PFSK-1 (cell line): ENCODE data around the gene SPTB.

Experiments
- FOXP2 ChIP-seq: optimal IDR thresholded peaks from 2 replicates; pipeline ENCODE3; 2011; ENCODE audit warnings: borderline replicate concordance, control low read depth, inconsistent platforms; ENCODE audit not compliant: insufficient read depth; ENCODE audit errors: extremely low read length, extremely low read depth
- POLR2AphosphoS5 ChIP-seq: IDR thresholded peaks from 2 replicates; pipeline ENCODE4 v1.6.1; 2012; ENCODE audit warnings: low read depth, mild to moderate bottlenecking, control low read depth, low read length, moderate library complexity
- SIN3A ChIP-seq: IDR thresholded peaks from 2 replicates; pipeline ENCODE4 v1.6.1; 2012; ENCODE audit warnings: mild to moderate bottlenecking, low read length, moderate library complexity, borderline replicate concordance; ENCODE audit not compliant: insufficient read depth
- TAF1 ChIP-seq: IDR thresholded peaks from 2 replicates; pipeline ENCODE4 v1.6.1; 2012; ENCODE audit warnings: low read length, control low read depth, borderline replicate concordance; ENCODE audit not compliant: insufficient read depth
- TF ChIP-seq, protein P1 (sequence below), 2 experiments: IDR thresholded peaks; 2 replicates each; pipeline versions ENCODE4 v1.6.1 to v1.8.0; 2011 to 2012; ENCODE audit warnings: low read depth in 2 of 2, low read length in 2 of 2, control low read depth in 1 of 2, inconsistent platforms in 1 of 2, mild to moderate bottlenecking in 1 of 2, moderate library complexity in 1 of 2; ENCODE audit not compliant: insufficient read depth in 1 of 2

SPTB gene

DNA sequence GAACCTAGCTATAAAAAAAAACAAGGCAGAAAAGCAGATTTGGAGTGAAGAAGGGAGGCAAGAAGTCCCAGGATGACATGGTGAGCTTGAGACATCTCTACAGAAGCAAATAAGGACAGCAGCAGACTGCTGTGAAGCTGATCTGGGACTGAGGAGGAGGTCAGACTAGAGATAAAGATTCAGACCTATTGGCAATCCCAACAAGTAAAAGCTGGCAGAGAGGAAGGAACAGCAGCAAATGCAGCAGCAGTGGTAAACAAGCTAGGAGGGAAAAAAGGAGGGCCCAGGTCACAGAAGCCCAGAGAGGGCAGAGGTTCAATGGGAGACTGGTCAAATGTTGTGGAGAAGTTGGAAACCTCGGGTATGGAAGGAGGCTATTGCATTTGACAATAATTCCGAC is 11.3 kb downstream of the SPTB start:
- TF ChIP-seq FOXP2: no peak
- no peak for TF ChIP-seq POLR2AphosphoS5
- TF ChIP-seq, protein P1, sequence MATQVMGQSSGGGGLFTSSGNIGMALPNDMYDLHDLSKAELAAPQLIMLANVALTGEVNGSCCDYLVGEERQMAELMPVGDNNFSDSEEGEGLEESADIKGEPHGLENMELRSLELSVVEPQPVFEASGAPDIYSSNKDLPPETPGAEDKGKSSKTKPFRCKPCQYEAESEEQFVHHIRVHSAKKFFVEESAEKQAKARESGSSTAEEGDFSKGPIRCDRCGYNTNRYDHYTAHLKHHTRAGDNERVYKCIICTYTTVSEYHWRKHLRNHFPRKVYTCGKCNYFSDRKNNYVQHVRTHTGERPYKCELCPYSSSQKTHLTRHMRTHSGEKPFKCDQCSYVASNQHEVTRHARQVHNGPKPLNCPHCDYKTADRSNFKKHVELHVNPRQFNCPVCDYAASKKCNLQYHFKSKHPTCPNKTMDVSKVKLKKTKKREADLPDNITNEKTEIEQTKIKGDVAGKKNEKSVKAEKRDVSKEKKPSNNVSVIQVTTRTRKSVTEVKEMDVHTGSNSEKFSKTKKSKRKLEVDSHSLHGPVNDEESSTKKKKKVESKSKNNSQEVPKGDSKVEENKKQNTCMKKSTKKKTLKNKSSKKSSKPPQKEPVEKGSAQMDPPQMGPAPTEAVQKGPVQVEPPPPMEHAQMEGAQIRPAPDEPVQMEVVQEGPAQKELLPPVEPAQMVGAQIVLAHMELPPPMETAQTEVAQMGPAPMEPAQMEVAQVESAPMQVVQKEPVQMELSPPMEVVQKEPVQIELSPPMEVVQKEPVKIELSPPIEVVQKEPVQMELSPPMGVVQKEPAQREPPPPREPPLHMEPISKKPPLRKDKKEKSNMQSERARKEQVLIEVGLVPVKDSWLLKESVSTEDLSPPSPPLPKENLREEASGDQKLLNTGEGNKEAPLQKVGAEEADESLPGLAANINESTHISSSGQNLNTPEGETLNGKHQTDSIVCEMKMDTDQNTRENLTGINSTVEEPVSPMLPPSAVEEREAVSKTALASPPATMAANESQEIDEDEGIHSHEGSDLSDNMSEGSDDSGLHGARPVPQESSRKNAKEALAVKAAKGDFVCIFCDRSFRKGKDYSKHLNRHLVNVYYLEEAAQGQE (IDR thresholded peaks at IDR 0.05; ENCODE audit: insufficient read depth in 1 of 2, low read depth in 2 of 2, low read length in 2 of 2): no peak
- TF ChIP-seq TAF1: no peak
- TF ChIP-seq SIN3A: no peak

DNA sequence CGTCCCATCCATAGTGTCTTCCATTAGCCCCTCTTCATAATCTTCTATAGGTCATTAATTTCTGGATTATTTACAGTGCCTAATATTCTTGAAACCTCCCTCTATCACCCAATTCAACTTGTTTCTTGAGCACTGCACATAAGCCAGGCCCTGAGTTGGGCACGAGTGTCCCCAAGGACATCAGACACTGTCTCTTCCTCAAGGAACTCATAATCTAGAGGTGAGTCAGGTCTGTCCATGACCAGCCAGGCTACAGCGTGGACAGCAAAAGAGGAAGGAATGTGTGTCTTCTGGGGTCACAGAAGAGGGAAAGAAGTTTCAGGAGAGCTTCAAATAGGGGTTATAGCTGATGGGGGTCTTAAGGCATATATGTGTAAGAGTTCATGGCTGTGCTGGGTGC is 12.5 kb downstream of the SPTB start:
- TF ChIP-seq TAF1 (no peak), SIN3A (no peak), FOXP2 (no peak), POLR2AphosphoS5 (no peak)
- TF ChIP-seq, protein P1 (IDR thresholded peaks at IDR 0.05; ENCODE audit: insufficient read depth in 1 of 2, low read depth in 2 of 2, low read length in 2 of 2): no peak

DNA sequence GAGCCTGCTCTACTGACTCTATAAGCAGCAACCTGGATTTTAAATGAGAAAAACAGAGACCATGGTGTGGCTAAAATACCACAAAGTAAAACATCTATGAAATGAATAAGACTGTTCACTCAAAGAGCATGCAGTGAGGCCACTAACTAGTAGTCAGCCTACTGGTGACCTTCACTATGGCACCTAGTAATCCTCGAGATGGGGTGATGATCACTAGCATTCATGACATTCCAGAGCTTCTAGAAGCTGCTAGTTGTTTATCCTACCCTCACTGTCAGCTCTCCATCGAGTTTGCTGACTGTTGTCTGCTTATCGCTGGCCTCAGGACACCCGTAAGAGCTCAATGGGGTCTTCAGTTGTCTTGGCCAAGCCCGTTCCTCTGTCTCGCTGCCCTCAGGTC is 13.7 kb downstream of the SPTB start:
- TF ChIP-seq SIN3A (no peak), FOXP2 (no peak), TAF1 (no peak), POLR2AphosphoS5 (no peak)
- TF ChIP-seq, protein P1 (IDR thresholded peaks at IDR 0.05; ENCODE audit: insufficient read depth in 1 of 2, low read depth in 2 of 2, low read length in 2 of 2): no peak

DNA sequence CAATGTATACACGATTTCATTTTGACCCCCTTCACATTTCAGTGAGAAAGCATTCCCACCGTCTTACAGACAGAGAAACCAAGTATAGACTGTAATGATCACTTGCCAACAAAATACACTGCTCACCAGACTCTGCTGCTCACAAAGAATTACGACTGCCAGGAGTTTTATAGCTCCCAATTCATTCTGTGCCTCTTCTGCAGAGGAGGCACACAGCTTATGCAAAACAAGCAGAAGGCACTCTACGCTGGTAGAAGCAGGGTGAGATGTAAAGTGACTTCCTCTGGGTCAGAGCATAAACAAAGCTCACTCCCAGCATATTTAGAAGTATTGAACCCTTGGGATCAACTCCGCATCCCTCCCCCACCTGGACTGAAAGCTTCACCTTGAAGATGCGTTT is 14.6 kb downstream of the SPTB start:
- TF ChIP-seq SIN3A: no peak
- no peak for TF ChIP-seq POLR2AphosphoS5
- TF ChIP-seq FOXP2: no peak
- TF ChIP-seq, protein P1 (IDR thresholded peaks at IDR 0.05; ENCODE audit: insufficient read depth in 1 of 2, low read depth in 2 of 2, low read length in 2 of 2): no peak
- no peak for TF ChIP-seq TAF1

DNA sequence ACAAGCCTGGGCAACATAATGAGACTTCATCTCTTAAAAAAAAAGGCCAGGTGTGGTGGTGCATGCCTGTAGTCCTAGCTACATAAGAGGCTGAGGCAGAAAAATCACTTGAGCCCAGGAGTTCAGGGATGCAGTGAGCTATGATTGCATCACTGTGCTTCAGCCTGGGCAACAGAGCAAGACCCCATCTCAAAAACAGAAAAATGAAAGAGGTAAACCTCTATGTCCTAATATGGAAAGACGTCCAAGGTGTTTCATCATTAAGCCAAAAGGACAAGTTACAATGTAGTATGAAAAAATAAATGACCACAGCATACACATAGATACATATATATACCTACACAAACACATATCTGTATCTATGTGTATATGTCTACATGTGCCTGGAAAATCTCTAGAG is 15.4 kb downstream of the SPTB start:
- no peak for TF ChIP-seq POLR2AphosphoS5
- no peak for TF ChIP-seq SIN3A
- TF ChIP-seq TAF1: no peak
- TF ChIP-seq, protein P1 (IDR thresholded peaks at IDR 0.05; ENCODE audit: insufficient read depth in 1 of 2, low read depth in 2 of 2, low read length in 2 of 2): no peak
- TF ChIP-seq FOXP2: no peak
